Measurements from ENCODE around the gene STARD13. TPM values are rescaled to one million over a fixed set of nuclear protein-coding genes. Genes with fewer than 3 reads are reported as not detected.

STARD13 gene
- total RNA-seq, 1 experiment from 2014 or later, result 4.1 TPM

DNA sequence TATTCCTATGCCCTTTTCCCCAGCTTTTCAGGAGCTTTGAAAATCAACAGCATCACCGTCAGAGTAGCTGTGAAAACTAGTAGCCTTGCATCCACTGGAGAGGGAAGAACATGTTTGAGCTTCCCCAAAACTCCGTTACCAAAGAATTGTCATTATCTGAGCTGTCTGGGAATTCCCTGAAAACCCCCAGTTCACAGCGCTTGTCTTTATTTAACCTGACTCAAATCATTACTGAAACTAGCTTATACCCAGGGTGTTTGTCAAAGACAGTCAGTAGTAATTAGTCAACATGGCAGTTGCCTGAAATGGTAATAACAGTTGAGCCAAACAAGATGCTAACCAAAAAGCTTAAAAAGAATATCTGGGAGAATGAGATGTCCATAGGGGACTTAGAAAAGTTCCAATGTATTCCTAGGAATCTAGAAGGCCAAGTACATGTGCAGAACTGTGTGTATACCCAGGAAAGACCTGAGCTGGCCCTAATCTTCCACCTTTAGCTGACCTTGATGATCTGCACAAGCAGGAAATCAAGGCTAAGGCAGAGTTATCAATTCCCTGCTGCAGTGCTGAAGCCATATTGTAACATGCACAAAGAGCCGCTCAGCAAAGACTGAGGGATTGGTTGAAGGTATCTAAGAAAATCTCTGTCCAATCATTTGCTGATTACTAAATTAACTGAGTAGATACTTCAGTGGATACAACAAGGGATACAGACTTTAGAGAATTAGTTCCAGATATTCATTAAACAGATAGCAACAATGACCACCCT lies 138.5 kb downstream of the STARD13 start:
- ATAC-seq, result no peak

More for the DNA sequence above, 138.5 kb downstream of the STARD13 start:
- H3K27ac ChIP-seq (ENCODE audit: low read depth, low read length), result no peak overlapping the region
- H3K4me3 ChIP-seq (replicated peaks in 1 of 2; ENCODE audit: low read depth in 1 of 2, low read length in 2 of 2), result no peak overlapping the region
- no peak overlapping the region for H3K4me2 ChIP-seq (ENCODE audit: low read length)
- no peak overlapping the region for H3K9ac ChIP-seq (ENCODE audit: low read length)
- no peaks in the 10 kb centered on the region for H3K36me3 ChIP-seq (ENCODE audit: control insufficient read depth in 1 of 2, insufficient read depth in 2 of 2, low read length in 2 of 2)
- DNase-seq (ENCODE audit: low read depth, low spot score), result no peak
- no peaks in the 10 kb centered on the region for H3K4me1 ChIP-seq (ENCODE audit: control insufficient read depth in 1 of 2, insufficient read depth in 2 of 2, low read length in 2 of 2)
- ChIA-PET POLR2A (no interaction called here), CTCF (no interaction called here), RAD21 (ENCODE audit: low non-redundant PET in 1 of 2, low total read pairs in 2 of 2, uncharacterized antibody in 2 of 2, unreplicated experiment in 2 of 2) (no interaction called here)
- intact Hi-C loops (cut with micrococcal nuclease), result no loop called here
- no peaks in the 10 kb centered on the region for H3K27me3 ChIP-seq (ENCODE audit: insufficient read depth, low read length)
- H3K79me2 ChIP-seq (ENCODE audit: insufficient read depth, low read length), result no peaks in the 10 kb centered on the region
- BruUV-seq (replicated peaks), result no TSS peak
- no peaks in the 10 kb centered on the region for H3K9me2 ChIP-seq (ENCODE audit: insufficient read depth)
- H3K9me3 ChIP-seq (ENCODE audit: control insufficient read depth in 1 of 2, insufficient read depth in 1 of 2, low read depth in 1 of 2, low read length in 2 of 2), result no peaks in the 10 kb centered on the region
- H2AFZ ChIP-seq (ENCODE audit: low read depth, low read length, poor library complexity, severe bottlenecking), result no peak overlapping the region
- TF ChIP-seq SRF (IDR thresholded peaks at IDR 0.05; ENCODE audit: low read depth) (no peak), ZFX (IDR thresholded peaks at IDR 0.05) (no peak), SIN3A (IDR thresholded peaks at IDR 0.05; ENCODE audit: low read depth) (no peak), FOSL1 (IDR thresholded peaks at IDR 0.05; ENCODE audit: low read depth) (no peak), CEBPB (IDR thresholded peaks at IDR 0.05; ENCODE audit: low read depth) (no peak), RAD21 (IDR thresholded peaks at IDR 0.05; ENCODE audit: low read depth) (no peak), CBX3 (IDR thresholded peaks at IDR 0.05; ENCODE audit: low read depth) (no peak), YY1 (IDR thresholded peaks at IDR 0.05; ENCODE audit: extremely low read depth, insufficient replicate concordance, low read depth, low read length) (no peak), EZH2 (IDR thresholded peaks at IDR 0.05) (no peak), TCF7L2 (IDR thresholded peaks at IDR 0.05; ENCODE audit: borderline replicate concordance, extremely low read depth, insufficient read depth, insufficient read length) (no peak), ELF1 (IDR thresholded peaks at IDR 0.05; ENCODE audit: borderline replicate concordance, low read depth) (no peak), ZNF274 (IDR thresholded peaks at IDR 0.05; ENCODE audit: low read depth, low read length) (no peak), EGR1 (IDR thresholded peaks at IDR 0.05; ENCODE audit: low read depth) (no peak), POLR2A (IDR thresholded peaks at IDR 0.05; ENCODE audit: borderline replicate concordance, extremely low read depth, insufficient read depth, insufficient read length) (no peak), SP1 (IDR thresholded peaks at IDR 0.05; ENCODE audit: low read depth) (no peak), JUND (IDR thresholded peaks at IDR 0.05) (no peak), POLR2AphosphoS5 (IDR thresholded peaks at IDR 0.05; ENCODE audit: low read depth, low read length) (no peak)
- TF ChIP-seq, protein P1, sequence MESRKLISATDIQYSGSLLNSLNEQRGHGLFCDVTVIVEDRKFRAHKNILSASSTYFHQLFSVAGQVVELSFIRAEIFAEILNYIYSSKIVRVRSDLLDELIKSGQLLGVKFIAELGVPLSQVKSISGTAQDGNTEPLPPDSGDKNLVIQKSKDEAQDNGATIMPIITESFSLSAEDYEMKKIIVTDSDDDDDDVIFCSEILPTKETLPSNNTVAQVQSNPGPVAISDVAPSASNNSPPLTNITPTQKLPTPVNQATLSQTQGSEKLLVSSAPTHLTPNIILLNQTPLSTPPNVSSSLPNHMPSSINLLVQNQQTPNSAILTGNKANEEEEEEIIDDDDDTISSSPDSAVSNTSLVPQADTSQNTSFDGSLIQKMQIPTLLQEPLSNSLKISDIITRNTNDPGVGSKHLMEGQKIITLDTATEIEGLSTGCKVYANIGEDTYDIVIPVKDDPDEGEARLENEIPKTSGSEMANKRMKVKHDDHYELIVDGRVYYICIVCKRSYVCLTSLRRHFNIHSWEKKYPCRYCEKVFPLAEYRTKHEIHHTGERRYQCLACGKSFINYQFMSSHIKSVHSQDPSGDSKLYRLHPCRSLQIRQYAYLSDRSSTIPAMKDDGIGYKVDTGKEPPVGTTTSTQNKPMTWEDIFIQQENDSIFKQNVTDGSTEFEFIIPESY (IDR thresholded peaks at IDR 0.05; ENCODE audit: extremely low read depth, insufficient replicate concordance, low read length), result no peak
- TF ChIP-seq, protein P2, sequence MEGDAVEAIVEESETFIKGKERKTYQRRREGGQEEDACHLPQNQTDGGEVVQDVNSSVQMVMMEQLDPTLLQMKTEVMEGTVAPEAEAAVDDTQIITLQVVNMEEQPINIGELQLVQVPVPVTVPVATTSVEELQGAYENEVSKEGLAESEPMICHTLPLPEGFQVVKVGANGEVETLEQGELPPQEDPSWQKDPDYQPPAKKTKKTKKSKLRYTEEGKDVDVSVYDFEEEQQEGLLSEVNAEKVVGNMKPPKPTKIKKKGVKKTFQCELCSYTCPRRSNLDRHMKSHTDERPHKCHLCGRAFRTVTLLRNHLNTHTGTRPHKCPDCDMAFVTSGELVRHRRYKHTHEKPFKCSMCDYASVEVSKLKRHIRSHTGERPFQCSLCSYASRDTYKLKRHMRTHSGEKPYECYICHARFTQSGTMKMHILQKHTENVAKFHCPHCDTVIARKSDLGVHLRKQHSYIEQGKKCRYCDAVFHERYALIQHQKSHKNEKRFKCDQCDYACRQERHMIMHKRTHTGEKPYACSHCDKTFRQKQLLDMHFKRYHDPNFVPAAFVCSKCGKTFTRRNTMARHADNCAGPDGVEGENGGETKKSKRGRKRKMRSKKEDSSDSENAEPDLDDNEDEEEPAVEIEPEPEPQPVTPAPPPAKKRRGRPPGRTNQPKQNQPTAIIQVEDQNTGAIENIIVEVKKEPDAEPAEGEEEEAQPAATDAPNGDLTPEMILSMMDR (IDR thresholded peaks at IDR 0.05 in 2 of 3, conservative IDR thresholded peaks at IDR 0.05 in 1 of 3; ENCODE audit: borderline replicate concordance in 1 of 3, insufficient read depth in 1 of 3, low read depth in 2 of 3, low read length in 2 of 3), result no peak
- TF ChIP-seq, protein P3, sequence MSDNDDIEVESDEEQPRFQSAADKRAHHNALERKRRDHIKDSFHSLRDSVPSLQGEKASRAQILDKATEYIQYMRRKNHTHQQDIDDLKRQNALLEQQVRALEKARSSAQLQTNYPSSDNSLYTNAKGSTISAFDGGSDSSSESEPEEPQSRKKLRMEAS (IDR thresholded peaks at IDR 0.05), result no peak
- no peaks in the 10 kb centered on the region for H4K20me1 ChIP-seq (ENCODE audit: insufficient read depth)
